Dendritic cell treated with granulocyte-macrophage colony-stimulating factor and Interleukin-4, amounts not matched to agents 40 ng/mL and 50 ng/mL, for 4 days (primary cell): ENCODE results near the gene BTF3L4.
A peak's percentile ranks its signal among the peaks of the same experiment; 100 is the strongest.
"Not testable (repeated sequence)": the region's sequence is repeated elsewhere in the genome, so short reads cannot be mapped to it uniquely, and the experiment has no call there.

ENCODE experiments used
- H3K27ac Mint-ChIP-seq: one replicate; pipeline ENCODE4 v1.8.0; 2022; ENCODE audit warnings: mild to moderate bottlenecking, mixed read lengths
- H3K27me3 Mint-ChIP-seq: one replicate; pipeline ENCODE4 v1.8.0; 2022; ENCODE audit warnings: mild to moderate bottlenecking, mixed read lengths
- H3K36me3 Mint-ChIP-seq: one replicate; pipeline ENCODE4 v1.8.0; 2022; ENCODE audit warnings: low read depth, mixed read lengths
- H3K4me1 Mint-ChIP-seq: one replicate; pipeline ENCODE4 v1.8.0; 2022; ENCODE audit warnings: low read depth, mixed read lengths
- H3K4me3 Mint-ChIP-seq: one replicate; pipeline ENCODE4 v1.8.0; 2022; ENCODE audit warnings: mild to moderate bottlenecking, moderate library complexity, mixed read lengths
- H3K9me3 Mint-ChIP-seq: one replicate; pipeline ENCODE4 v1.8.0; 2022; ENCODE audit warnings: mixed read lengths
- intact Hi-C: fragments of 100-400 bp; cut with micrococcal nuclease; formaldehyde crosslinking; loops from one replicate; pipeline ENCODE4 v1.15.0; 2022

The BTF3L4 gene

GRCh38 chr1:52037909-52038308, 18.2 kb upstream of the BTF3L4 start:
- Mint-ChIP-seq H3K27me3 (no peaks in the 10 kb centered on the region), H3K9me3 (no peaks in the 10 kb centered on the region), H3K27ac (no peak overlapping the region), H3K4me3 (no peak overlapping the region), H3K36me3 (peaks cover 70% of the 10 kb centered on the region), H3K4me1 (peaks cover 5% of the 10 kb centered on the region)
- intact Hi-C loops, result no loop called here

- intact Hi-C loops, result no loop called here
- H3K27me3 Mint-ChIP-seq, result no peaks in the 10 kb centered on the region
- peaks cover 9% of the 10 kb centered on the region for H3K4me1 Mint-ChIP-seq
- H3K36me3 Mint-ChIP-seq, result peaks cover 81% of the 10 kb centered on the region
- no peak overlapping the region for H3K4me3 Mint-ChIP-seq
- H3K9me3 Mint-ChIP-seq, result no peaks in the 10 kb centered on the region
- no peak overlapping the region for H3K27ac Mint-ChIP-seq
Measured at GRCh38 chr1:52041551-52042185, 14.4 kb upstream of the BTF3L4 start.

- Mint-ChIP-seq H3K4me1 (peaks cover 11% of the 10 kb centered on the region), H3K4me3 (no peak overlapping the region), H3K9me3 (no peaks in the 10 kb centered on the region), H3K27me3 (no peaks in the 10 kb centered on the region), H3K27ac (no peak overlapping the region), H3K36me3 (peaks cover 54% of the 10 kb centered on the region)
- intact Hi-C loops, result no loop called here
Measured at GRCh38 chr1:52045236-52045635, 10.9 kb upstream of the BTF3L4 start.

- H3K4me3 Mint-ChIP-seq, H3K9me3 Mint-ChIP-seq, H3K27me3 Mint-ChIP-seq, H3K27ac Mint-ChIP-seq, intact Hi-C loops: not testable (repeated sequence)
- Mint-ChIP-seq H3K4me1 (peaks cover 16% of the 10 kb centered on the region), H3K36me3 (peaks cover 49% of the 10 kb centered on the region)
Measured at GRCh38 chr1:52045666-52046195, 10.4 kb upstream of the BTF3L4 start.

GRCh38 chr1:52049337-52049736, 6.8 kb upstream of the BTF3L4 start:
- peaks cover 56% of the 10 kb centered on the region for H3K36me3 Mint-ChIP-seq
- H3K27ac Mint-ChIP-seq, intact Hi-C loops, H3K4me3 Mint-ChIP-seq, H3K9me3 Mint-ChIP-seq, H3K27me3 Mint-ChIP-seq: not testable (repeated sequence)
- H3K4me1 Mint-ChIP-seq, result peaks cover 41% of the 10 kb centered on the region

- H3K27me3 Mint-ChIP-seq, result no peaks in the 10 kb centered on the region
- peaks cover 60% of the 10 kb centered on the region for H3K4me1 Mint-ChIP-seq
- intact Hi-C loops, result loop anchor here (10.0 kb wide), 1 partner anchor 311 kb away; the partner anchor contains the start of gene CC2D1B
- peak overlapping the region; percentile 99 for H3K4me3 Mint-ChIP-seq
- no peaks in the 10 kb centered on the region for H3K9me3 Mint-ChIP-seq
- peaks cover 53% of the 10 kb centered on the region for H3K36me3 Mint-ChIP-seq
- peak overlapping the region; percentile 90 for H3K27ac Mint-ChIP-seq
Measured at GRCh38 chr1:52053862-52054261, 2.2 kb upstream of the BTF3L4 start.

GRCh38 chr1:52054496-52055065, 1.5 kb upstream of the BTF3L4 start:
- peak overlapping the region; percentile 99 for H3K4me3 Mint-ChIP-seq
- intact Hi-C loops, result loop anchor here (1.0 to 10.0 kb wide), 3 partner anchors 21 to 348 kb away; partner anchors contain the start of genes CC2D1B, KTI12, ORC1 and PRPF38A
- peaks cover 66% of the 10 kb centered on the region for H3K4me1 Mint-ChIP-seq
- H3K27me3 Mint-ChIP-seq, result no peaks in the 10 kb centered on the region
- H3K36me3 Mint-ChIP-seq, result peaks cover 59% of the 10 kb centered on the region
- H3K27ac Mint-ChIP-seq, result peak overlapping the region; percentile 90
- H3K9me3 Mint-ChIP-seq, result no peaks in the 10 kb centered on the region

- Mint-ChIP-seq H3K36me3 (peaks cover 64% of the 10 kb centered on the region), H3K27me3 (no peaks in the 10 kb centered on the region), H3K9me3 (no peaks in the 10 kb centered on the region), H3K27ac (peak within 1 kb of the TSS; percentile 90), H3K4me1 (peaks cover 61% of the 10 kb centered on the region), H3K4me3 (peak within 1 kb of the TSS; percentile 99)
- intact Hi-C loops, result loop anchor here (1.0 to 10.0 kb wide), 3 partner anchors 22 to 347 kb away; partner anchors contain the start of genes CC2D1B, KTI12, ORC1 and PRPF38A
Measured at GRCh38 chr1:52055066-52055865, 829 bp upstream of the BTF3L4 start, which contains the start of gene TXNDC12. Gene TXNDC12, minus strand, starts transcription at chr1:52055191. Its CDS starts 95 bp downstream, at chr1:52055096.

GRCh38 chr1:52055866-52056162, 281 bp upstream of the BTF3L4 start:
- intact Hi-C loops, result loop anchor here (1.0 to 10.0 kb wide), 4 partner anchors 23 to 346 kb away; partner anchors contain the start of genes CC2D1B, KTI12, NRDC and ORC1
- Mint-ChIP-seq H3K36me3 (peaks cover 70% of the 10 kb centered on the region), H3K9me3 (no peaks in the 10 kb centered on the region), H3K27ac (peak overlapping the region; percentile 90), H3K4me3 (peak overlapping the region; percentile 99), H3K27me3 (no peaks in the 10 kb centered on the region), H3K4me1 (peaks cover 55% of the 10 kb centered on the region)

- peak overlapping the region; percentile 90 for H3K27ac Mint-ChIP-seq
- H3K9me3 Mint-ChIP-seq, result no peaks in the 10 kb centered on the region
- intact Hi-C loops, result loop anchor here (2.0 to 10.0 kb wide), 3 partner anchors 178 to 345 kb away; partner anchors contain the start of genes CC2D1B, NRDC, ORC1 and PRPF38A
- H3K4me1 Mint-ChIP-seq, result peaks cover 53% of the 10 kb centered on the region
- H3K4me3 Mint-ChIP-seq, result peak overlapping the region; percentile 99
- H3K27me3 Mint-ChIP-seq, result no peaks in the 10 kb centered on the region
- peaks cover 74% of the 10 kb centered on the region for H3K36me3 Mint-ChIP-seq
Measured at GRCh38 chr1:52056937-52057231, 789 bp downstream of the BTF3L4 start.

- Mint-ChIP-seq H3K9me3 (no peaks in the 10 kb centered on the region), H3K27ac (peak overlapping the region; percentile 90)
Measured at GRCh38 chr1:52057255-52057654, 1.2 kb downstream of the BTF3L4 start.

GRCh38 chr1:52057876-52058415, 1.9 kb downstream of the BTF3L4 start:
- Mint-ChIP-seq H3K9me3 (no peaks in the 10 kb centered on the region), H3K27ac (peak overlapping the region; percentile 90), H3K4me1 (peaks cover 45% of the 10 kb centered on the region), H3K36me3 (peaks cover 74% of the 10 kb centered on the region), H3K27me3 (no peaks in the 10 kb centered on the region), H3K4me3 (peak overlapping the region; percentile 99)
- intact Hi-C loops, result loop anchor here (2.0 to 10.0 kb wide), 3 partner anchors 179 to 344 kb away; partner anchors contain the start of genes CC2D1B, NRDC, ORC1 and PRPF38A

More at GRCh38 chr1:52057255-52057654, 1.2 kb downstream of the BTF3L4 start:
- no peaks in the 10 kb centered on the region for H3K27me3 Mint-ChIP-seq
- intact Hi-C loops, result loop anchor here (2.0 to 10.0 kb wide), 3 partner anchors 178 to 345 kb away; partner anchors contain the start of genes CC2D1B, NRDC, ORC1 and PRPF38A
- H3K36me3 Mint-ChIP-seq, result peaks cover 74% of the 10 kb centered on the region
- H3K4me1 Mint-ChIP-seq, result peaks cover 51% of the 10 kb centered on the region
- peak overlapping the region; percentile 99 for H3K4me3 Mint-ChIP-seq

GRCh38 chr1:52059321-52059720, 3.2 kb downstream of the BTF3L4 start:
- Mint-ChIP-seq H3K4me3 (no peak overlapping the region), H3K9me3 (no peaks in the 10 kb centered on the region), H3K36me3 (peaks cover 76% of the 10 kb centered on the region), H3K27ac (peak overlapping the region; percentile 18), H3K4me1 (peaks cover 32% of the 10 kb centered on the region), H3K27me3 (no peaks in the 10 kb centered on the region)
- intact Hi-C loops, result loop anchor here (5.0 to 10.0 kb wide), 2 partner anchors 305 to 343 kb away; partner anchors contain the start of genes CC2D1B, ORC1 and PRPF38A
